Measurements from ENCODE around the gene STPG1.

DNA sequence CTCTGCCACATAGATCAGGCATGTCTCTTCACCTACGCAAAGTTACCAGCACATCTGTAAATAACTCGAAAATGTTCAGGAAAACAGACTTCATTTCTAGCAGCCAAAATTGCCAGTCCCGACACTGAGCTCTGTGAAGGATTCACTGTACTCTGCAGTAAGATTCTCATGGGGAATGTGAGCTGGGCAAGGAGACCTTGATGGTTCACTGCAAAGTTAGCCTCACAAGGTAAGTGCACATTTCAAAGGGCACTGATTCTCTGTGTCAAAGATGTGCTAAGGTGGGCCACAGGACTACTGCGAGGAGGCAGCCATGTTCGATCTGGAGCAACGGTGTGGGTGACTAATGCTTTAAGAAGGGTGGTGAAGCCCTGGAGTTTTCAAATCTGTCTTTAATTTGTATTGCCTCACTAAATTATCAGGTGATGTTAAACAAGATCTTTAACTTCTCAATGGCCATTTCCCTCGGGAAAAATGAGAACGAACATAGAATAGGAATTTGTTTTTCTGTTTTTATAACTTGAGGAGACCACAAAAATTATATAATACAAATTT, 25.2 kb downstream of the STPG1 start:
- TF ChIP-seq POLR2AphosphoS5 (IDR thresholded peaks at IDR 0.05; ENCODE audit: low read depth, low read length) (no peak), TAF1 (IDR thresholded peaks at IDR 0.05; ENCODE audit: borderline replicate concordance, insufficient read depth, low read length) (no peak)
